ENCODE data around the gene AGPAT1. TPM values are rescaled to one million over a fixed set of nuclear protein-coding genes. Genes with fewer than 3 reads are reported as not detected.

The AGPAT1 gene
- total RNA-seq, 1 donor from 2014 or later = 31.4 TPM

DNA sequence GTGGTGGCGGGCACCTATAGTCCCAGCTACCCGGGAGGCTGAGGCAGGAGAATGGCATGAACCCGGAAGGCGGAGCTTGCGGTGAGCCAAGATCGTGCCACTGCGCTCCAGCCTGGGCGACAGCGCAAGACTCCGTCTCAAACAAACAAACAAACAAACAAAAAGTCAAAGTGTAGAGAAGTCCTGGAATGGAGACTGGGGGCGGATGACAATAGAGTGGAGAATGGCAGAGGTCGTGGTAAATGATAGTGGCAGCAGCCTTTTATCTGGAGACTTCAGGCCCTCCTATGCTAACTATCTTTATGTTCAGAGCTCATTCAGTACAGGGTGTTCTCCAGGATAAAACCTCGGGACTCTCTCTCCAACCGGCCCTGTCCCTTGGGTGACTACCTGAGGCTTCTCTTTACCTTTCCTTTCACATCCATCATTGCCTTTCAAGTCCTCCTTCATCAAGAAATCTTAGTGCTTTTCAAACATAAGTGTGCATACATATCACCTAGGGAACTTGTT is 44.4 kb downstream of the AGPAT1 start:
- Mint-ChIP-seq H3K36me3 (ENCODE audit: low read depth) (peaks cover 9% of the 10 kb centered on the region), H3K4me1 (peaks cover 32% of the 10 kb centered on the region), H3K27ac (peak overlapping the region; percentile 41), H3K27me3 (peaks cover 15% of the 10 kb centered on the region), H3K9me3 (no peaks in the 10 kb centered on the region), H3K4me3 (peak overlapping the region; percentile 26)
- intact Hi-C loops (cut with micrococcal nuclease) = no loop called here
- no peak for DNase-seq

DNA sequence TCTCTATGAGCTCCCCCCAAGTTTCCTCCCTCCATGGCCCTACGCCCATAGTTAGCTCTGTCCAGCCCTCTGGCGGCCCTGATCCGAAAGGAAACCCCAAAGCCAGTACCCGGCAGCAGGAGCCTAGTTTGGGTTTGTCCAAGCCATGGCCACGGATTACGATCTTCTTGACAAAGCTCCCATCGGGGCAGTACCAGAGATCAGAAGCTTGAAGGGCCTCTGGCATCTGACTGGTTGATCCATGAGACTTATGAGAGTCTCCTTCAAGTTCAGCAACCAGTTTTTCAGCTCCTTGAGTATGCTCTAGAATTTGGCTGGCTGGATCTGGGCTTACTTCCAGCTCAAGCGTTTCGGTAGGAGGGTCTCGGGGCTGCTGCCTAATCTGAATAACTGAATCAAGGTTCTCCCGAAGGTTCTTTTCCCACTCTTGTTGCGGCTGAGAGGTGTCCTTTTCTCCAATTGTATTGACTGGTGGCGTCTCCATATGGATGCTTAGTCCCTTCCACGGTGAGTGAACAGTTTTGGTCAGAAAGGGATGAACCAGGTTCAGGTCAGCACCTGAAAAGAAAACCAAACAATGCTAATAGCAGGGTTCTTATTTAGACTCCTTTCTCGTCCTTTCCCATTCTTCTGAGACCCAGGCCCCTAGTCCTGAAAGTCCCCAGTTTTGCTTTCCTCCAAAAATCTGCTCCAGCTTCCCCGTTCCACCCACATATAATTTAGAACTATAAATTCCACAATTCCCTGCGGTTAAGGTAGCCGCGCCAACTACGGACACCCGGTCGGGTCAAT is 46.4 kb downstream of the AGPAT1 start:
- H3K27ac Mint-ChIP-seq = peak overlapping the region; percentile 92
- peak; percentile 70 for DNase-seq
- intact Hi-C loops (cut with micrococcal nuclease) = loop anchor here (1.0 to 5.0 kb wide), 2 partner anchors 66 to 713 kb away; partner anchors contain the start of gene PSMB8
- no peaks in the 10 kb centered on the region for H3K9me3 Mint-ChIP-seq
- peaks cover 8% of the 10 kb centered on the region for H3K27me3 Mint-ChIP-seq
- peaks cover 35% of the 10 kb centered on the region for H3K4me1 Mint-ChIP-seq
- peak overlapping the region; percentile 95 for H3K4me3 Mint-ChIP-seq
- H3K36me3 Mint-ChIP-seq (ENCODE audit: low read depth) = peaks cover 14% of the 10 kb centered on the region

DNA sequence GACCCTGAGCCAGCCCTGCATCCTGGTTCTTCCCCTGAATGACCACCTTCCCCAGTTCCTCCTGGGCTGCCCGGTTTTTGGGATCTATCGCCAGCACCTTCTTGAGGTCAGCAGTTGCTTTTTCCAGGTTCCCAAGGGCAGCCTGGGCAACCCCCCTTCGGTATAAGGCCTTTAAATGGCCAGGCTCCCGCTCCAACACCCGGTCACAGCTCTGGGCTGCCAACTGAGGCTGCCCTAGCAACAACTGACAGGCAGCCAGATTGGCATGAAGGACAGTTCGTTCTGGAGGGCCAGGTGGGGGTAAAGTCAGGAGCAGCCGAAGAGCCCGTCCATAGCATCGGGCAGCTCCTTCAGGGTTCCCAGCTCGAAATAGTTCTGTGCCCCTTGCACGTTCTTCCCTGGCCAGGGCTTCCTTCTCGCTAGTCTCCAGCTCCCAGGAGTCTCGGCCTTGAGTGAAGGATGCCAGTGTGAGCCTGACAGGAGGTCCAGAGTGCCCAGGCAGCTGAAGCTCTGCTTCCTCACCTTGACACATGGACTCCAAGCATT is 47.1 kb downstream of the AGPAT1 start:
- no peak for DNase-seq
- Mint-ChIP-seq H3K4me1 (peaks cover 39% of the 10 kb centered on the region), H3K4me3 (peak overlapping the region; percentile 100), H3K27ac (peak overlapping the region; percentile 96), H3K36me3 (ENCODE audit: low read depth) (peaks cover 20% of the 10 kb centered on the region), H3K9me3 (no peaks in the 10 kb centered on the region), H3K27me3 (peaks cover 6% of the 10 kb centered on the region)
- intact Hi-C loops (cut with micrococcal nuclease) = loop anchor here (1.0 to 5.0 kb wide), 5 partner anchors 25 to 713 kb away; partner anchors contain the start of genes PBX2, PPT2, PSMB8 and RNF5

DNA sequence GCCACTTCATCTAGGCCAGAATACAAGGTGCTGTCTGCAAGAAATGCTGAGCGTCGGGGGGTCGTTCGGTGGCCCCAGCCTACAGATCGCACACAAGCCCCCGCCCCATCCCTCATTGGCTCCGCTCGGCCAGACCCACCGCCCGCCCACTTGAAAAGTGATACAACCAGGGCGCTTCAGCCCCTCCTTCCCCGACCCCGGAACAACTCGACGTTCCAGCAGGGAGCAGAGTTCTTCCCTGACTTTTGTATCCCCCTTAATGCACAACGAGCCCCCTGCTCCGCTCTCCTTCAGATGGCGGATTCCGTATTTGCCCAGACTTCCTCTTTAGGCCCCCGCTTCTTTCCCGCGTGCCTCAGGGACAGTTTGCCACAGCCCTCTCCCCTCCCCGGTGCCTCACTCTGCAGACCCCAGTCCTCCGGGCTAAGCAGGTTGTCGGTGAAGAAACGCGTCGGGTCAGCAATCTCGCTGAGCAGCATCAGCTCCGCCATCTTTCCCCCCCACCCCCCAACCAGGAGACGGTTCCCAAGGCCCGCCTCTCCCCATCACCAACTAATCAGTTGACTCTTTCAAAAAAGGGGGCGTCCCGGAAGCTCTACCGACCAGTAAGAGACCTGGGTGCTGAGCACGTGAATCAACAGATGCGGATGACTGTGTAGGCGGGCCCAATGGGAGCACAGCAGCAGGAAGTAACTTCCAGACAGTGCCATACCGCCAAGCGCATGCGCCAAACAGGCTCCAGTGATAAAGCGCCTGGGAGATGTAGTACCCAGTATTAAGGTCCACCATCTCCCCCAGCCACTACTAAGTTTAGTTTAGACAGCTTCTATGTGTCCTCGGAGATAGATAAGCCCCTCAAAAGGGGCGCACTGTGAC is 47.9 kb downstream of the AGPAT1 start, which contains the start of gene ATF6B:
Gene ATF6B, minus strand, starts transcription at position 530 of the 876 bp plus-strand sequence. Its CDS starts 39 bp downstream, at position 491.
- intact Hi-C loops (cut with micrococcal nuclease) = loop anchor here (1.0 to 5.0 kb wide), 6 partner anchors 9 to 714 kb away; partner anchors contain the start of genes PBX2, PPT2, PSMB8 and RNF5
- no peaks in the 10 kb centered on the region for H3K9me3 Mint-ChIP-seq
- H3K27ac Mint-ChIP-seq = peak within 1 kb of the TSS; percentile 96

GRCh38 chr6:32127409-32127716 is 48.5 kb downstream of the AGPAT1 start:
- intact Hi-C loops (cut with micrococcal nuclease) = loop anchor here (1.0 to 5.0 kb wide), 2 partner anchors 8 to 715 kb away; partner anchors contain the start of gene PSMB8
- peak overlapping the region; percentile 96 for H3K27ac Mint-ChIP-seq
- no peak for DNase-seq
- H3K4me3 Mint-ChIP-seq = peak overlapping the region; percentile 100
- H3K36me3 Mint-ChIP-seq (ENCODE audit: low read depth) = peaks cover 25% of the 10 kb centered on the region
- H3K9me3 Mint-ChIP-seq = no peaks in the 10 kb centered on the region
- H3K4me1 Mint-ChIP-seq = peaks cover 39% of the 10 kb centered on the region
- H3K27me3 Mint-ChIP-seq = peaks cover 2% of the 10 kb centered on the region

More for the DNA sequence above, 47.9 kb downstream of the AGPAT1 start, which contains the start of gene ATF6B:
- H3K36me3 Mint-ChIP-seq (ENCODE audit: low read depth) = peaks cover 25% of the 10 kb centered on the region
- peak; percentile 98 for DNase-seq
- peak within 1 kb of the TSS; percentile 100 for H3K4me3 Mint-ChIP-seq
- peaks cover 2% of the 10 kb centered on the region for H3K27me3 Mint-ChIP-seq
- peaks cover 39% of the 10 kb centered on the region for H3K4me1 Mint-ChIP-seq

DNA sequence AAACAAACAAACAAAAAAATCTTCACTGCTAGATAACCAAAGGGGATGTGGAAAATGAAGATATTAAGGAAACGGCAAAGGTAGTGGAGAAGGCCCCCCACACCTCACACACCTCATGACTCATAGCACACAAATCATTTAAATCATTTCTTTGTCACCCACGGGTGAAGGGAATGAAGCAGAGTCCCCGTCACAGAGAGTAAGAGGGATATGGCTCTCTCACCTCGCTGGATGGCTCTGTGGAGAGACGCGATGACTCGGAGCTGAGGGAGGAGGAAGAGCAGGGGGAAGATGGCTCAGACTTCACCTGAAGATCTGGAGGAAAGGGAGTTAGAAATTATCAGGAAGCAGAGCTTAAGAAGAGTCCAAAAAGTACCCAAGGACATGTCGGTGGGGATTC is 49.0 kb downstream of the AGPAT1 start:
- no peaks in the 10 kb centered on the region for H3K9me3 Mint-ChIP-seq
- no peak for DNase-seq
- peaks cover 29% of the 10 kb centered on the region for H3K36me3 Mint-ChIP-seq (ENCODE audit: low read depth)
- intact Hi-C loops (cut with micrococcal nuclease) = loop anchor here (1.0 to 5.0 kb wide), 2 partner anchors 8 to 715 kb away; partner anchors contain the start of gene PSMB8
- peaks cover 39% of the 10 kb centered on the region for H3K4me1 Mint-ChIP-seq
- peak overlapping the region; percentile 100 for H3K4me3 Mint-ChIP-seq
- peak overlapping the region; percentile 96 for H3K27ac Mint-ChIP-seq
- H3K27me3 Mint-ChIP-seq = no peaks in the 10 kb centered on the region

DNA sequence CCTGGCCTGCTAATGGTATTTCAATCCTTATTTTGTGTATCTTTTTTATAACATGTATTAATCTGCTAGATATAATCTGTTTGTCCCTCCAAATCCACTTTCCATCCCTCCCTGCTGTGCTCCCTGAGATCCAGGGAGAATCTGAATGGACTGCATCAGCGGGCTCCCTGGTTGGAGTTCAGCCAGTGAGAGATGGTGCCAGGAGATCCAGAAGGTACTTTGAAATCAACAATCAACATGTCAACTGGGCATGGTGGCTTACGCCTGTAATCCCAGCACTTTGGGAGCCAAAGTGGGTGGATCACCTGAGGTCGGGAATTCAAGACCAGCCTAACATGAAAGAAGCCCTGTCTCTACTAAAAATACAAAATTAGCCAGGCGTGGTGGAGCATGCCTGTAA is 52.2 kb downstream of the AGPAT1 start:
- H3K27ac Mint-ChIP-seq = no peak overlapping the region
- H3K4me3 Mint-ChIP-seq = no peak overlapping the region
- intact Hi-C loops (cut with micrococcal nuclease) = no loop called here
- no peaks in the 10 kb centered on the region for H3K27me3 Mint-ChIP-seq
- DNase-seq = no peak
- H3K36me3 Mint-ChIP-seq (ENCODE audit: low read depth) = peaks cover 54% of the 10 kb centered on the region
- peaks cover 32% of the 10 kb centered on the region for H3K4me1 Mint-ChIP-seq
- H3K9me3 Mint-ChIP-seq = no peaks in the 10 kb centered on the region

GRCh38 chr6:32120573-32121059 is 55.3 kb downstream of the AGPAT1 start:
- no peak overlapping the region for H3K27ac Mint-ChIP-seq
- DNase-seq = no peak
- H3K36me3 Mint-ChIP-seq (ENCODE audit: low read depth) = peaks cover 61% of the 10 kb centered on the region
- H3K9me3 Mint-ChIP-seq = no peaks in the 10 kb centered on the region
- intact Hi-C loops (cut with micrococcal nuclease) = no loop called here
- peaks cover 10% of the 10 kb centered on the region for H3K4me1 Mint-ChIP-seq
- H3K4me3 Mint-ChIP-seq = no peak overlapping the region
- H3K27me3 Mint-ChIP-seq = no peaks in the 10 kb centered on the region

- no peak overlapping the region for H3K27ac Mint-ChIP-seq
- H3K27me3 Mint-ChIP-seq = no peaks in the 10 kb centered on the region
- intact Hi-C loops (cut with micrococcal nuclease) = loop anchor here (1.0 to 2.0 kb wide), 3 partner anchors 8 to 76 kb away; partner anchors contain the start of gene PPT2
- H3K9me3 Mint-ChIP-seq = no peaks in the 10 kb centered on the region
- H3K36me3 Mint-ChIP-seq (ENCODE audit: low read depth) = peaks cover 62% of the 10 kb centered on the region
- no peak overlapping the region for H3K4me3 Mint-ChIP-seq
- peaks cover 5% of the 10 kb centered on the region for H3K4me1 Mint-ChIP-seq
- DNase-seq = peak; percentile 92
Measured at GRCh38 chr6:32118782-32119628, 56.9 kb downstream of the AGPAT1 start.

Other genes with a start within 250 kb of the AGPAT1 start
- 0.30 and 0.43 TPM in 2 replicates for gene C2, start 248.4 kb downstream of the AGPAT1 start, total RNA-seq
- gene CFB, start 230.0 kb downstream of the AGPAT1 start, total RNA-seq = 0.17 TPM in 1 of 2 replicates, not detected in the other
- 85.8 and 88.5 TPM in 2 replicates for gene NELFE, start 217.1 kb downstream of the AGPAT1 start, total RNA-seq
- gene SKIC2, start 216.9 kb downstream of the AGPAT1 start, total RNA-seq = 92.8 and 93.7 TPM in 2 replicates
- gene DXO, start 203.9 kb downstream of the AGPAT1 start, total RNA-seq = 13.2 and 14.1 TPM in 2 replicates
- gene C4A, start 194.0 kb downstream of the AGPAT1 start, total RNA-seq = 2.7 and 3.3 TPM in 2 replicates
- gene C4B, start 161.3 kb downstream of the AGPAT1 start, total RNA-seq = 2.9 and 3.7 TPM in 2 replicates
- 0.35 TPM in 1 of 2 replicates, not detected in the other for gene CYP21A2, start 137.7 kb downstream of the AGPAT1 start, total RNA-seq
- 3.3 and 4.6 TPM in 2 replicates for gene TNXB, start 66.7 kb downstream of the AGPAT1 start, total RNA-seq
- gene ATF6B, start 47.8 kb downstream of the AGPAT1 start, total RNA-seq = 72.9 and 81.0 TPM in 2 replicates
- 6.2 and 6.9 TPM in 2 replicates for gene FKBPL, start 45.8 kb downstream of the AGPAT1 start, total RNA-seq
- gene PRRT1, start 24.1 kb downstream of the AGPAT1 start, total RNA-seq = 0.24 and 0.35 TPM in 2 replicates
- gene PPT2, start 21.9 kb downstream of the AGPAT1 start, total RNA-seq = 11.3 and 12.7 TPM in 2 replicates
- 8.6 and 9.7 TPM in 2 replicates for gene EGFL8, start 11.5 kb downstream of the AGPAT1 start, total RNA-seq
- 59.9 and 62.6 TPM in 2 replicates for gene RNF5, start 2.3 kb upstream of the AGPAT1 start, total RNA-seq
- gene AGER, start 8.2 kb upstream of the AGPAT1 start, total RNA-seq = 20.7 and 24.1 TPM in 2 replicates
- 88.1 and 92.7 TPM in 2 replicates for gene PBX2, start 14.1 kb upstream of the AGPAT1 start, total RNA-seq
- gene GPSM3, start 16.6 kb upstream of the AGPAT1 start, total RNA-seq = 81.1 and 82.4 TPM in 2 replicates
- 0.28 and 0.37 TPM in 2 replicates for gene NOTCH4, start 48.0 kb upstream of the AGPAT1 start, total RNA-seq
- not detected in 2 replicates for gene TSBP1, start 195.8 kb upstream of the AGPAT1 start, total RNA-seq
- gene BTNL2, start 231.1 kb upstream of the AGPAT1 start, total RNA-seq = not detected in 2 replicates

Data from activated CD4-positive, alpha-beta T cell treated with anti-CD3 and anti-CD28 coated beads, Interleukin-2, amount 10 ng/mL, durations not matched to agents 24 days and 14 days (primary cell).